Measurements from ENCODE around the gene ASB1.
"Not testable (repeated sequence)": the region's sequence is repeated elsewhere in the genome, so short reads cannot be mapped to it uniquely, and the experiment has no call there.

DNA sequence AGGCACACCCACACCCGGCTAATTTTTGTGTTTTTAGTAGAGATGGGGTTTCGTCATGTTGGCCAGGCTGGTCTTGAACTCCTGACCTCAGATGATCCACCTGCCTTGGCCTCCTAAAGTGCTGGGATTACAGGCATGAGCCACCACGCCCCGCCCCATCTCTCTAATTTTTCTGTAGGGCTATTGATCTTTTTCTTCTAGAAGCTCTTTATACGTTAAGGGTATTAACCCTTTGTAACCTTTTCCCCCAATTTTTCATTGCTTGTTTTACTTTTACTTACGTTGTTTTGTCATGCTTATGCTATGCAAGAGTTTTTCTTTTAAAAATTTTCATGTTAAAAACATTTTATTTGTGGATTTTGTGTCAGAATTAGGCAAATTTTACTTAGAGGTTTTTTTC, 15.5 kb downstream of the ASB1 start:
- TF ChIP-seq, protein P1, sequence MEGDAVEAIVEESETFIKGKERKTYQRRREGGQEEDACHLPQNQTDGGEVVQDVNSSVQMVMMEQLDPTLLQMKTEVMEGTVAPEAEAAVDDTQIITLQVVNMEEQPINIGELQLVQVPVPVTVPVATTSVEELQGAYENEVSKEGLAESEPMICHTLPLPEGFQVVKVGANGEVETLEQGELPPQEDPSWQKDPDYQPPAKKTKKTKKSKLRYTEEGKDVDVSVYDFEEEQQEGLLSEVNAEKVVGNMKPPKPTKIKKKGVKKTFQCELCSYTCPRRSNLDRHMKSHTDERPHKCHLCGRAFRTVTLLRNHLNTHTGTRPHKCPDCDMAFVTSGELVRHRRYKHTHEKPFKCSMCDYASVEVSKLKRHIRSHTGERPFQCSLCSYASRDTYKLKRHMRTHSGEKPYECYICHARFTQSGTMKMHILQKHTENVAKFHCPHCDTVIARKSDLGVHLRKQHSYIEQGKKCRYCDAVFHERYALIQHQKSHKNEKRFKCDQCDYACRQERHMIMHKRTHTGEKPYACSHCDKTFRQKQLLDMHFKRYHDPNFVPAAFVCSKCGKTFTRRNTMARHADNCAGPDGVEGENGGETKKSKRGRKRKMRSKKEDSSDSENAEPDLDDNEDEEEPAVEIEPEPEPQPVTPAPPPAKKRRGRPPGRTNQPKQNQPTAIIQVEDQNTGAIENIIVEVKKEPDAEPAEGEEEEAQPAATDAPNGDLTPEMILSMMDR (IDR thresholded peaks at IDR 0.05) = not testable (repeated sequence)
- TF ChIP-seq POLR2A (IDR thresholded peaks at IDR 0.05) = not testable (repeated sequence)
